OCI-LY3 (cell line): ENCODE results near the gene FAM110D.

ENCODE experiments used
- EZH2phosphoT487 ChIP-seq: fragments of 200-600 bp; shearing (Covaris generic); IDR thresholded peaks from 2 replicates; pipeline ENCODE4 v1.6.1; 2018; ENCODE audit warnings: antibody characterized with exemption, mixed run types, low read depth
- TF ChIP-seq, protein P1 (sequence below): fragments of 200-600, 300-600 bp; sonication (generic); IDR thresholded peaks from 2 replicates; pipeline ENCODE4 v1.5.1; 2014; ENCODE audit warnings: antibody characterized with exemption, low read length, low read depth

DNA sequence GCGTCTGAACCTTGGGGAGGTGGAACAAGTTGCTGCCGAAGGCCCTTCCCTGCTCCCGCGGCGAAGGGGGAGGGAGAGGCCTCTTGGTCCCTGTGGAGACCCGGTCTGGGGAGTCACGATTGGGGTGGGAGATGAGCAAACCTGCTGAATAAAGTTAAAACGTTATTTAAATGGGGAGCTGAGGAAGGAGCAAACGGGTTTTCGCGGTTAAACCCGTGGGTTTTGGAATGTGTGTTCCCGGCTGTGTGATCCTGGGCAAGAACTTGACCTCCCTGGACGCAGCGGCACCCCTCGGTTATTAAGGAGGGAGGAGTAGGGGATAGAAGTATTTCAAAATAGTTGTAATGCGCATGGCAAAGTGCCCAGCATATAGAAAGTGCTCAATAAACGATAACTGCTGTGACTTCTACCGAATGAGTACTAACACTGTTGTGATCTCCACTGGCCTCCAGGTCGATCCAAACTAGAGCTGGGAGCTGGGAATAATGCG, 3.4 kb downstream of the FAM110D start:
- TF ChIP-seq, protein P1, sequence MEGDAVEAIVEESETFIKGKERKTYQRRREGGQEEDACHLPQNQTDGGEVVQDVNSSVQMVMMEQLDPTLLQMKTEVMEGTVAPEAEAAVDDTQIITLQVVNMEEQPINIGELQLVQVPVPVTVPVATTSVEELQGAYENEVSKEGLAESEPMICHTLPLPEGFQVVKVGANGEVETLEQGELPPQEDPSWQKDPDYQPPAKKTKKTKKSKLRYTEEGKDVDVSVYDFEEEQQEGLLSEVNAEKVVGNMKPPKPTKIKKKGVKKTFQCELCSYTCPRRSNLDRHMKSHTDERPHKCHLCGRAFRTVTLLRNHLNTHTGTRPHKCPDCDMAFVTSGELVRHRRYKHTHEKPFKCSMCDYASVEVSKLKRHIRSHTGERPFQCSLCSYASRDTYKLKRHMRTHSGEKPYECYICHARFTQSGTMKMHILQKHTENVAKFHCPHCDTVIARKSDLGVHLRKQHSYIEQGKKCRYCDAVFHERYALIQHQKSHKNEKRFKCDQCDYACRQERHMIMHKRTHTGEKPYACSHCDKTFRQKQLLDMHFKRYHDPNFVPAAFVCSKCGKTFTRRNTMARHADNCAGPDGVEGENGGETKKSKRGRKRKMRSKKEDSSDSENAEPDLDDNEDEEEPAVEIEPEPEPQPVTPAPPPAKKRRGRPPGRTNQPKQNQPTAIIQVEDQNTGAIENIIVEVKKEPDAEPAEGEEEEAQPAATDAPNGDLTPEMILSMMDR = no peak
- no peak for TF ChIP-seq EZH2phosphoT487
